ENCODE measurements around the gene TPSG1. TPM values are rescaled to one million over a fixed set of nuclear protein-coding genes. Genes with fewer than 3 reads are reported as not detected.

TPSG1 gene
- total RNA-seq, 1 experiment from 2014 or later = not detected

- Histone ChIP-seq H2BK15ac (ENCODE audit: low read depth, low read length) (no peak overlapping the region), H3K27me3 (ENCODE audit: insufficient read depth, low read length) (no peaks in the 10 kb centered on the region), H3K23me2 (ENCODE audit: insufficient read length, low read depth, low read length, poor library complexity, severe bottlenecking) (peaks cover 2% of the 10 kb centered on the region), H2BK120ac (ENCODE audit: low read depth, low read length, poor library complexity, severe bottlenecking) (no peak overlapping the region), H2AK5ac (ENCODE audit: insufficient read length, low read length) (no peak overlapping the region), H3K14ac (ENCODE audit: insufficient read depth, low read length) (no peak overlapping the region), H3K23ac (ENCODE audit: insufficient read length, low read depth, low read length) (no peak overlapping the region), H3K27ac (ENCODE audit: insufficient read length, low read depth, low read length) (no peak overlapping the region), H2AFZ (ENCODE audit: low read length) (no peak overlapping the region), H3T11ph (ENCODE audit: low read length) (no peak overlapping the region), H3K4ac (ENCODE audit: low read depth, low read length) (no peak overlapping the region), H3K56ac (ENCODE audit: insufficient read length, low read depth, low read length) (no peak overlapping the region), H3K4me2 (ENCODE audit: insufficient read depth, insufficient read length, low read length) (no peak overlapping the region), H2BK20ac (ENCODE audit: low read depth, low read length, poor library complexity, severe bottlenecking) (no peak overlapping the region), H3K4me1 (ENCODE audit: insufficient read depth, low read length) (no peaks in the 10 kb centered on the region), H3K9ac (ENCODE audit: extremely low read depth, insufficient read length, low read length) (no peak overlapping the region), H2BK5ac (ENCODE audit: insufficient read length, low read length) (no peak overlapping the region), H4K91ac (ENCODE audit: insufficient read length, low read depth, low read length) (no peak overlapping the region), H3K79me1 (ENCODE audit: insufficient read depth, low read depth, low read length, poor library complexity, severe bottlenecking) (no peaks in the 10 kb centered on the region), H4K5ac (ENCODE audit: insufficient read length, low read depth, low read length) (no peak overlapping the region), H3K9me3 (ENCODE audit: control insufficient read depth, low read depth, low read length) (no peaks in the 10 kb centered on the region), H4K8ac (replicated peaks; ENCODE audit: insufficient read length, low read depth, low read length) (no peak overlapping the region), H3K18ac (ENCODE audit: insufficient read length, low read depth, low read length) (no peak overlapping the region), H3K79me2 (ENCODE audit: insufficient read depth, low read length) (no peaks in the 10 kb centered on the region), H2BK12ac (ENCODE audit: insufficient read length, low read depth, low read length) (no peak overlapping the region), H4K20me1 (ENCODE audit: control insufficient read depth, insufficient read depth, insufficient read length) (peaks cover 2% of the 10 kb centered on the region)
- H3K9me3 Mint-ChIP-seq = no peaks in the 10 kb centered on the region
- no peaks in the 10 kb centered on the region for H3K27me3 Mint-ChIP-seq (ENCODE audit: low read depth)
- TF ChIP-seq, protein P1, sequence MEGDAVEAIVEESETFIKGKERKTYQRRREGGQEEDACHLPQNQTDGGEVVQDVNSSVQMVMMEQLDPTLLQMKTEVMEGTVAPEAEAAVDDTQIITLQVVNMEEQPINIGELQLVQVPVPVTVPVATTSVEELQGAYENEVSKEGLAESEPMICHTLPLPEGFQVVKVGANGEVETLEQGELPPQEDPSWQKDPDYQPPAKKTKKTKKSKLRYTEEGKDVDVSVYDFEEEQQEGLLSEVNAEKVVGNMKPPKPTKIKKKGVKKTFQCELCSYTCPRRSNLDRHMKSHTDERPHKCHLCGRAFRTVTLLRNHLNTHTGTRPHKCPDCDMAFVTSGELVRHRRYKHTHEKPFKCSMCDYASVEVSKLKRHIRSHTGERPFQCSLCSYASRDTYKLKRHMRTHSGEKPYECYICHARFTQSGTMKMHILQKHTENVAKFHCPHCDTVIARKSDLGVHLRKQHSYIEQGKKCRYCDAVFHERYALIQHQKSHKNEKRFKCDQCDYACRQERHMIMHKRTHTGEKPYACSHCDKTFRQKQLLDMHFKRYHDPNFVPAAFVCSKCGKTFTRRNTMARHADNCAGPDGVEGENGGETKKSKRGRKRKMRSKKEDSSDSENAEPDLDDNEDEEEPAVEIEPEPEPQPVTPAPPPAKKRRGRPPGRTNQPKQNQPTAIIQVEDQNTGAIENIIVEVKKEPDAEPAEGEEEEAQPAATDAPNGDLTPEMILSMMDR (conservative IDR thresholded peaks at IDR 0.05) = no peak
- WGBS (ENCODE audit: extremely low coverage, insufficient read length, low lambda C conversion rate) = no CpG with 5 or more reads among the region's 11 CpGs
- H3K27ac Mint-ChIP-seq = peak overlapping the region in 1 of 3 experiments; percentile 76; a peak in 1 of 7 replicates
- peaks cover 4 to 15% of the 10 kb centered on the region in 2 experiments; a peak in 3 of 4 replicates for H3K4me1 Mint-ChIP-seq
- peak overlapping the region in 1 of 2 experiments; percentile 18; a peak in 1 of 5 replicates for H3K4me3 Mint-ChIP-seq
- H3K36me3 Mint-ChIP-seq (ENCODE audit: insufficient read depth in 1 of 3, low read depth in 3 of 3) = peaks cover 0 to 9% (median 6%) of the 10 kb centered on the region in 3 experiments; a peak in 6 of 7 replicates
- no peak for DNase-seq
These were observed 28.6 kb downstream of the TPSG1 start for GRCh38 chr16:1196494-1196893.

All from H9 (cell line).